Measurements from ENCODE around the gene ZNF792.
"Not testable (repeated sequence)": the region's sequence is repeated elsewhere in the genome, so short reads cannot be mapped to it uniquely, and the experiment has no call there.

Gene ZNF792

GRCh38 chr19:34998777-34999497 lies 34.9 kb upstream of the ZNF792 start:
- DNase-seq (ENCODE audit: low spot score): peak; percentile 75

DNA sequence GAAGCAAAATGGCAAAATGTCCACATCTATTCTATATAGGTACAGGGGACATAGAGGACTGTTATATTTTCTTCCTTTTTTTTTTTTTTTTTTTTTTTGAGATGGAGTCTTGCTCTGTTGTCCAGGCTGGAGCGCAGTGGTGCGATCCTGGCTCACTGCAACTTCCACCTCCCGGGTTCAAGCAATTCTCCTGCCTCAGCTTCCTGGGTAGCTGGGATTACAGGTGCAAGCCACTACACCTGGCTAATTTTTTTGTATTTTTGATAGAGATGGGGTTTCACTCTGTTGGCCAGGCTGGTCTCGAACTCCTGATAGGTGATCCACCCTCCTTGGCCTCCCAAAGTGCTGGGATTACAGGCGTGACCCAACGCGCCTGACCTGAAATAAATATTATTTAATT lies 34.2 kb upstream of the ZNF792 start:
- not testable (repeated sequence) for DNase-seq (ENCODE audit: low spot score)

- no peak for DNase-seq (ENCODE audit: low spot score)
Observed at GRCh38 chr19:34997071-34997617, 33.1 kb upstream of the ZNF792 start.

DNA sequence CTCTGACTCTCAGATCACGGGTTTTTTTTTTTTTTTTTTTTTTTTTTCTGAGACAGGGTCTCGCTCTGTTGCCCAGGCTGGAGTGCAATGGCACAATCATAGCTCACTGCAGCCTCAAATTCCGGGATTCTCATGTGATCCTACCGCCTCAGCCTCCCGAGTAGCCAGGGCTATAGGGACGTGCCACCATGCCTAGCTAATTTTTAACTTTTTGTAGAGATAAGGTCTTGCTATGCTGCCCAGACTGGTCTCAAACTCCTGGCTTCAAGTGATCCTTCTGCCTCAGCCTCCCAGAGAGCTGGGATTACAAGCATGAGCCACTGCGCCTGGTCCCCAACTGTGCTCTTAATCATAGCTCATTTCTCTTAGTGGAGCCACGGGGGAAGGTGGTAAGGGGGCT lies 31.5 kb upstream of the ZNF792 start:
- no peak for DNase-seq (ENCODE audit: low spot score)

- DNase-seq (ENCODE audit: low spot score): peak; percentile 87
Observed at GRCh38 chr19:34994643-34995541, 30.9 kb upstream of the ZNF792 start.

GRCh38 chr19:34994286-34994642 lies 30.2 kb upstream of the ZNF792 start:
- DNase-seq (ENCODE audit: low spot score): no peak

GRCh38 chr19:34992582-34992981 lies 28.6 kb upstream of the ZNF792 start:
- DNase-seq (ENCODE audit: low spot score): not testable (repeated sequence)

GRCh38 chr19:34991542-34992333 lies 27.7 kb upstream of the ZNF792 start:
- no peak for DNase-seq (ENCODE audit: low spot score)

GRCh38 chr19:34990578-34991192 lies 26.7 kb upstream of the ZNF792 start:
- DNase-seq (ENCODE audit: low spot score): no peak

- no peak for DNase-seq (ENCODE audit: low spot score)
Observed at GRCh38 chr19:34989298-34989697, 25.3 kb upstream of the ZNF792 start.

- DNase-seq (ENCODE audit: low spot score): no peak
Observed at GRCh38 chr19:34988119-34988518, 24.1 kb upstream of the ZNF792 start.

GRCh38 chr19:34985249-34986022 lies 21.4 kb upstream of the ZNF792 start:
- DNase-seq (ENCODE audit: low spot score): no peak

GRCh38 chr19:34984287-34984686 lies 20.3 kb upstream of the ZNF792 start:
- DNase-seq (ENCODE audit: low spot score): no peak

- no peak for DNase-seq (ENCODE audit: low spot score)
Observed at GRCh38 chr19:34983786-34984185, 19.8 kb upstream of the ZNF792 start.

- DNase-seq (ENCODE audit: low spot score): no peak
Observed at GRCh38 chr19:34982275-34982674, 18.2 kb upstream of the ZNF792 start.

DNA sequence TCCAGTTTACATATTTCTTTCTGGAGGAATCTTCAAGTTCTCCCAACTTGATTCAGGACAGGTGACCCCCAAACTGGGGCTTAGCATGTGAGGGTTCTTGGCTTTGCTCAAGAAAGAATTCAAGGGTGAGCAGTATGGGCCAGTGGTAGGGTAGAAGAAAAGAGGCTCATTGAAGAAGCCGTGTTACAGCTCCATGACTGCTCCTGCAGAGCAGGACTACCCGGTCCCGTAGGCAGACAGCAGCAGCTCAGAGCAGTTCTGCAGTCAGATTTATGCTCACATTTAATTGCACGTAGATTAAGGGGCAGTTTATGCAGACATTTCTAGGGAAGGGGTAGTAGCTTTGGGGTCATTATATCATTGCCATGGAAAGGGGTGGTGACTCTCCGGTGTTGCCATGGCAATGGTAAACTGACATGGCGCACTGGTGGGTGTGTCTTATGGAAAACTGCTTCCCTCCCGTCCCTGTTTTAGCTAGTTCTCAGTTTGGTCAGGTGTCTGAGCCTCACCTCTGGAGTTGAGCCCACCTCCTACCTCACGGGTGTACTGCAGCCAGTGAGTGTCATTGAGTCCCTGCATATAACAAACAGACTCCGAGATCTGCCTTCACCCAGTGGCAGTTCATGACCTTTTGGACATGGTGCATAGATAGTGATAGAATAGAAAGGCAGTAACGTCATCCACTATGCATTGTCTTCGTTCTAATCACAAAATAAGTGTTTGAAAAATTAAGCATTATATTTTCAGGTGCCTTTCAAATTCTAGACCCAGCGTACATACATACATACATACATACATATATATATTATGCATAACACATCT lies 16.0 kb upstream of the ZNF792 start:
- DNase-seq (ENCODE audit: low spot score): no peak

DNA sequence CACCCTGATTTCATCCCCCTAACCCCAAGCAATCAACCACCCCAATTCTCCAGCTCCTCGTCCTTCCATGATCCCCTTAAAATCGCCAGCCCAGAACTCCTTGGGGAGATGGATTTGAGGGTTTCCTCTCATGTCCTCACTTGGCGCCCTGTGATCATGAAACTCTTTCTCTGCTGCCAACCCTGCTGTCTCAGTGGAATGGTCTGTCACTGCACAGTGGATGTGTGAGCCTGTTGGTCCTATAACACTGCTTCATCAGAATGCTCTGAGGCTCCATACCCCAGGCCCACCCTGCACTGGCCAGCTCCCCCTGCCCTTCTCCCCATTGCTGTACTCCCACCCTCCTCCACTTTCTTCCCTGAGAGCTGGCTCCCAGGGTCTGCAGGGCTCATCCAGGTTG lies 12.6 kb upstream of the ZNF792 start:
- DNase-seq (ENCODE audit: low spot score): no peak

DNA sequence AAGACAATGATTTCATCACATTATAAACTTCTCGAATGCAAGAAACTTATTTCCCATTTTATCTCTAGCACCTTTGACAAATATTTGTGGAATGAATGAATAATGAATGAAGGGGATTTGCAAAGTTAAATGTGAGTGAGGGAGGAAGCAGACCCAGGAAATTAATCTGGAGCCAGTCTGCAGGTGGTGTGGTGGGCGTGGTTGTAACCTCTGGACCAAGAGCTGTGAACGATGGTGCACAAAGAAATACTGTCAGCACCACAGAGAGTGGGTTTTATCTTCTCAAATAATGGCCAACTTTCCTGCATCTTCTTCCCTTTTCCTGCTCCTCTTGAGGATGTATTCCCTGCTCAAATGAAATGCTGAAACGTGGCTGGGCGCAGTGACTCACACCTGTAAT lies 11.0 kb upstream of the ZNF792 start:
- DNase-seq (ENCODE audit: low spot score): no peak

GRCh38 chr19:34974646-34975045 lies 10.6 kb upstream of the ZNF792 start:
- DNase-seq (ENCODE audit: low spot score): no peak

DNA sequence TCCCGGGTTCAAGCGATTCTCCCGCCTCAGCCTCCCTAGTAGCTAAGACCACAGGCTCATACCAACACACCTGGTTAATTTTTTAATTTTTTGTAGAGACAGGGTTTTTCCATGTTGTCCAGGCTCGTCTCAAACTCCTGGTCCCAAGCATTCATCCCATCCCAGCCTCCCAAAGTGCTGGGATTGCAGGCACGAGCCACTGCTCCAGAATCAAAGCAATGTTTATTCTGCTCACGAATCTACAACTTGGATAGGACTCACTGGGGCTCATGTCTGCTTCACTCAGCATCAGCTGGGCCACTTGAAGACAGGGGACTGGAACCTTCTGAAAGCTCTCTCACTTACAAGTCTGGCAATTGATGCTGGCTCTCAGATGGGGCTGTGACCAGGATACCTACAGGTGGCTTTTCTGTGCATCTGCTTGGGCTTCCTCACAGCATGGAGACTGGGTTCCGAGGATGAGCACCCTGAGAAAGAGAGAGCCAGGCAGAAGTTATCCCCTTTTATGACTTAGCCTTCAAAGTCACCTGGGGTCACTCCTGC lies 8.2 kb upstream of the ZNF792 start:
- no peak for DNase-seq (ENCODE audit: low spot score)
